ENCODE results near the gene AMFR. TPM values are rescaled to one million over a fixed set of nuclear protein-coding genes. Genes with fewer than 3 reads are reported as not detected.

Gene AMFR
- total and polyA plus RNA-seq, 2 donors = 34.6 to 52.4 TPM

- Histone ChIP-seq H3K36me3 (ENCODE audit: control insufficient read depth in 2 of 2, insufficient read depth in 2 of 2, low read length in 1 of 2) (no peaks in the 10 kb centered on the region), H3K4me3 (ENCODE audit: low read length in 2 of 2) (no peak overlapping the region), H3K4me1 (ENCODE audit: control insufficient read depth in 2 of 2, insufficient read depth in 2 of 2, low read length in 2 of 2) (no peaks in the 10 kb centered on the region), H3K9me3 (ENCODE audit: control insufficient read depth in 2 of 2, insufficient read depth in 1 of 2, low read length in 1 of 2) (no peaks in the 10 kb centered on the region), H3K27ac (ENCODE audit: low read depth in 1 of 2, low read length in 1 of 2) (no peak overlapping the region), H3K27me3 (ENCODE audit: control insufficient read depth in 2 of 2, insufficient read depth in 1 of 2, low read length in 1 of 2) (no peaks in the 10 kb centered on the region)
- DNase-seq (ENCODE audit: low read depth in 6 of 9, low spot score in 9 of 9) = no peak
- WGBS = 96% methylated on average over 11 of the region's 11 CpGs
Measured at GRCh38 chr16:56337131-56337857, 88.1 kb downstream of the AMFR start.

- no peak for DNase-seq (ENCODE audit: low read depth in 6 of 9, low spot score in 9 of 9)
Measured at GRCh38 chr16:56336711-56337110, 88.6 kb downstream of the AMFR start.

GRCh38 chr16:56336071-56336688 lies 89.2 kb downstream of the AMFR start:
- Histone ChIP-seq H3K9me3 (ENCODE audit: control insufficient read depth in 2 of 2, insufficient read depth in 1 of 2, low read length in 1 of 2) (no peaks in the 10 kb centered on the region), H3K4me1 (ENCODE audit: control insufficient read depth in 2 of 2, insufficient read depth in 2 of 2, low read length in 2 of 2) (no peaks in the 10 kb centered on the region), H3K27ac (ENCODE audit: low read depth in 1 of 2, low read length in 1 of 2) (no peak overlapping the region), H3K27me3 (ENCODE audit: control insufficient read depth in 2 of 2, insufficient read depth in 1 of 2, low read length in 1 of 2) (no peaks in the 10 kb centered on the region), H3K4me3 (ENCODE audit: low read length in 2 of 2) (no peak overlapping the region), H3K36me3 (ENCODE audit: control insufficient read depth in 2 of 2, insufficient read depth in 2 of 2, low read length in 1 of 2) (no peaks in the 10 kb centered on the region)
- DNase-seq (ENCODE audit: low read depth in 6 of 9, low spot score in 9 of 9) = no peak
- 93% methylated on average over 8 of the region's 8 CpGs for WGBS

More at GRCh38 chr16:56336711-56337110, 88.6 kb downstream of the AMFR start:
- Histone ChIP-seq H3K4me3 (ENCODE audit: low read length in 2 of 2) (no peak overlapping the region), H3K4me1 (ENCODE audit: control insufficient read depth in 2 of 2, insufficient read depth in 2 of 2, low read length in 2 of 2) (no peaks in the 10 kb centered on the region), H3K36me3 (ENCODE audit: control insufficient read depth in 2 of 2, insufficient read depth in 2 of 2, low read length in 1 of 2) (no peaks in the 10 kb centered on the region), H3K27ac (ENCODE audit: low read depth in 1 of 2, low read length in 1 of 2) (no peak overlapping the region), H3K27me3 (ENCODE audit: control insufficient read depth in 2 of 2, insufficient read depth in 1 of 2, low read length in 1 of 2) (no peaks in the 10 kb centered on the region), H3K9me3 (ENCODE audit: control insufficient read depth in 2 of 2, insufficient read depth in 1 of 2, low read length in 1 of 2) (no peaks in the 10 kb centered on the region)
- 95% methylated on average over 21 of the region's 21 CpGs for WGBS

DNA sequence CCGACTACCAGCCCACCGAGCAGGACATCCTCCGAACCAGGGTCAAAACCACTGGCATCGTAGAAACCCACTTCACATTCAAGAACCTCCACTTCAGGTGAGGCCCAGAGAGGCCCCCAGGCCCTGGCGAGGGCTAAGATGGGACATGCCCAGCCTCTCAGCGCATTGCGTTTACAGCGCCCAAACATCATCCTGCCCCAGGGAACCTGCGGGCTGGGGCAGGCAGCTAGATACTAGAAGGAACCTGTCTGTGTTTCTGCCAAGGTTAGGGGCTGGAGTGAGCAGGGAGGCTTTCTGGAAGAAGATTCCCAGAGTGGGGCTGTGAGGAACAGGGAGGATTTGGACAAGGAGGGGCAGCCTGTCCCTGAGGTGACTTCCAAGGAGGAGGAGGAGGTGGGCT lies 90.6 kb downstream of the AMFR start:
- no peak overlapping the region for H3K27ac ChIP-seq (ENCODE audit: low read depth in 1 of 2, low read length in 1 of 2)
- no peaks in the 10 kb centered on the region for H3K9me3 ChIP-seq (ENCODE audit: control insufficient read depth in 2 of 2, insufficient read depth in 1 of 2, low read length in 1 of 2)
- WGBS = 99% methylated on average over 9 of the region's 9 CpGs
- no peaks in the 10 kb centered on the region for H3K4me1 ChIP-seq (ENCODE audit: control insufficient read depth in 2 of 2, insufficient read depth in 2 of 2, low read length in 2 of 2)
- DNase-seq (ENCODE audit: low read depth in 6 of 9, low spot score in 9 of 9) = no peak
- H3K4me3 ChIP-seq (ENCODE audit: low read length in 2 of 2) = no peak overlapping the region
- no peaks in the 10 kb centered on the region for H3K36me3 ChIP-seq (ENCODE audit: control insufficient read depth in 2 of 2, insufficient read depth in 2 of 2, low read length in 1 of 2)
- no peaks in the 10 kb centered on the region for H3K27me3 ChIP-seq (ENCODE audit: control insufficient read depth in 2 of 2, insufficient read depth in 1 of 2, low read length in 1 of 2)

DNA sequence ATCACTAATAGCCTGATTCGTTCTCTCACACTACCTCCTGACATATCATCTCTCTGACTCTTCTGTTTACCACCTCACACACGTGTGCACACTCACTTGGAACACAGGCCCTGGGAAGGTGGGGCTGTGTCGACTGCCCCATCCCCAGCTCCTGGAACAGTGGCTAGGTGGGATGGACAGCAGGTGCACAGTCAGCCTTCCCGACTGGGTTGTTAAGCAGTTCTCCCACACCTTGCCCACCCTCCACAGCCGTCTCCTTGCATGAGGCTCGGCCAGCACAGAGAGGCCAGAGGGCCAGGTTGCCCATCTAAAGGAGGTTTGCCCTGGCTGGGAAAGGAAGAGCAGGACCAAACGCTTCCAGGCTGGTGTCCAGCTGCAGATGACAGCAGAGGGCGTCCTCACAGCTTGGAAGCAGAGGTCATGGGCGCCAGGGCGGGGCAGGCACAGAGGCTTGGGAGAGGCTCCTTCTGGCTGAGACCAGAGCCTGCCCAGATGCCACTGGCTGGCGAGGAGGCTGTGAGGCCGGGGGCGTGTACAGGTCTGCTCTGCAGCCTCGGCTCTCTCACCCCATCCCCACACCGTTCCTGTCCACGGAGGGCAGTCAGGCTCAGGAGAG lies 92.8 kb downstream of the AMFR start:
- Histone ChIP-seq H3K4me3 (ENCODE audit: low read length in 2 of 2) (no peak overlapping the region), H3K9me3 (ENCODE audit: control insufficient read depth in 2 of 2, insufficient read depth in 1 of 2, low read length in 1 of 2) (no peaks in the 10 kb centered on the region), H3K4me1 (ENCODE audit: control insufficient read depth in 2 of 2, insufficient read depth in 2 of 2, low read length in 2 of 2) (no peaks in the 10 kb centered on the region), H3K27me3 (ENCODE audit: control insufficient read depth in 2 of 2, insufficient read depth in 1 of 2, low read length in 1 of 2) (no peaks in the 10 kb centered on the region), H3K27ac (ENCODE audit: low read depth in 1 of 2, low read length in 1 of 2) (no peak overlapping the region), H3K36me3 (ENCODE audit: control insufficient read depth in 2 of 2, insufficient read depth in 2 of 2, low read length in 1 of 2) (no peaks in the 10 kb centered on the region)
- DNase-seq (ENCODE audit: low read depth in 6 of 9, low spot score in 9 of 9) = no peak
- 92% methylated on average over 16 of the region's 16 CpGs for WGBS

DNA sequence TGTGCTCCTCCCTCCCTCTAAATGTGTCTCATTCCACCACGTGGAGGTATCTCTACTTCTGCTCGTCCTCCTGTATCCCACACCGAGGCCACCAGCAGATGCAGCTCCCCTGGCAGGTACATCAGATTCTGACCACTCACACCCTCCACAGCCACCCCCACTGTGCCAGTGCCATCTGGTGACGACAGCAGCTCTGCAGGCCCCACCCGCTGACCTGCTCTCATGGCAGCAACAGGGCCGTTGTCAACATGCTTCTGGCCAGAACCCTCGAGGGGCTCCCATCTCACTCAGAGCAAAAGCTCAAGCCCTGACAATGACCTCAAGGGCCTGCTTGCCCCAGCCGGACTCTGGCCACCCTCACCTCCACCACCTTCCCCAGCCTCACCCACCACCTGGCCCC lies 93.4 kb downstream of the AMFR start:
- no peak for DNase-seq (ENCODE audit: low read depth in 6 of 9, low spot score in 9 of 9)
- 94% methylated on average over 8 of the region's 8 CpGs for WGBS
- H3K4me1 ChIP-seq (ENCODE audit: control insufficient read depth in 2 of 2, insufficient read depth in 2 of 2, low read length in 2 of 2) = no peaks in the 10 kb centered on the region
- no peak overlapping the region for H3K27ac ChIP-seq (ENCODE audit: low read depth in 1 of 2, low read length in 1 of 2)
- H3K27me3 ChIP-seq (ENCODE audit: control insufficient read depth in 2 of 2, insufficient read depth in 1 of 2, low read length in 1 of 2) = no peaks in the 10 kb centered on the region
- no peaks in the 10 kb centered on the region for H3K36me3 ChIP-seq (ENCODE audit: control insufficient read depth in 2 of 2, insufficient read depth in 2 of 2, low read length in 1 of 2)
- no peak overlapping the region for H3K4me3 ChIP-seq (ENCODE audit: low read length in 2 of 2)
- no peaks in the 10 kb centered on the region for H3K9me3 ChIP-seq (ENCODE audit: control insufficient read depth in 2 of 2, insufficient read depth in 1 of 2, low read length in 1 of 2)

- 95% methylated on average over 11 of the region's 11 CpGs for WGBS
- Histone ChIP-seq H3K4me1 (ENCODE audit: control insufficient read depth in 2 of 2, insufficient read depth in 2 of 2, low read length in 2 of 2) (no peaks in the 10 kb centered on the region), H3K4me3 (ENCODE audit: low read length in 2 of 2) (no peak overlapping the region), H3K36me3 (ENCODE audit: control insufficient read depth in 2 of 2, insufficient read depth in 2 of 2, low read length in 1 of 2) (no peaks in the 10 kb centered on the region), H3K9me3 (ENCODE audit: control insufficient read depth in 2 of 2, insufficient read depth in 1 of 2, low read length in 1 of 2) (no peaks in the 10 kb centered on the region), H3K27me3 (ENCODE audit: control insufficient read depth in 2 of 2, insufficient read depth in 1 of 2, low read length in 1 of 2) (no peaks in the 10 kb centered on the region), H3K27ac (ENCODE audit: low read depth in 1 of 2, low read length in 1 of 2) (no peak overlapping the region)
- no peak for DNase-seq (ENCODE audit: low read depth in 6 of 9, low spot score in 9 of 9)
Measured at GRCh38 chr16:56331399-56331798, 93.9 kb downstream of the AMFR start.

GRCh38 chr16:56330476-56330875 lies 94.9 kb downstream of the AMFR start:
- no peaks in the 10 kb centered on the region for H3K36me3 ChIP-seq (ENCODE audit: control insufficient read depth in 2 of 2, insufficient read depth in 2 of 2, low read length in 1 of 2)
- H3K27me3 ChIP-seq (ENCODE audit: control insufficient read depth in 2 of 2, insufficient read depth in 1 of 2, low read length in 1 of 2) = no peaks in the 10 kb centered on the region
- H3K9me3 ChIP-seq (ENCODE audit: control insufficient read depth in 2 of 2, insufficient read depth in 1 of 2, low read length in 1 of 2) = no peaks in the 10 kb centered on the region
- H3K27ac ChIP-seq (ENCODE audit: low read depth in 1 of 2, low read length in 1 of 2) = no peak overlapping the region
- 90% methylated on average over 4 of the region's 4 CpGs for WGBS
- H3K4me1 ChIP-seq (ENCODE audit: control insufficient read depth in 2 of 2, insufficient read depth in 2 of 2, low read length in 2 of 2) = no peaks in the 10 kb centered on the region
- no peak overlapping the region for H3K4me3 ChIP-seq (ENCODE audit: low read length in 2 of 2)
- no peak for DNase-seq (ENCODE audit: low read depth in 6 of 9, low spot score in 9 of 9)

DNA sequence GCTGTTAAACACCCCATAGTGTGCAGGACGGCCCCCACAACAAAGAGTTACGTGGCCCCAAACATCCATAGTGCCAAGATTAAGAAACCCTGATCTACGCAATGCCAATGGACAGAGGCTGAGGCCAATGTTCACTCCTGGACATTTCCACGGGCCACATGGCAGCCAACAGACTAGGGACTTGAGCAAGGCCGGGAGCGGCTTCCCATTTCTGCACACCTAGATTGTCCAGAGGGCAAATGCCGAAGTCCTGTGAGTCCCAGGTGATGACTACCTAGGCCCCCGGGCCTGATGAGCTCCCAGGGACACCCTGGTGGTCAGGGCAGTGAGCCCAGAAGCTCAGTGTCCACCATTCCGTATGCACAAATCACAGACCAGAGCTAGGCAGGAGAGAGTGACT lies 95.5 kb downstream of the AMFR start:
- DNase-seq (ENCODE audit: low read depth in 6 of 9, low spot score in 9 of 9) = no peak
- Histone ChIP-seq H3K4me3 (ENCODE audit: low read length in 2 of 2) (no peak overlapping the region), H3K27ac (ENCODE audit: low read depth in 1 of 2, low read length in 1 of 2) (no peak overlapping the region), H3K9me3 (ENCODE audit: control insufficient read depth in 2 of 2, insufficient read depth in 1 of 2, low read length in 1 of 2) (no peaks in the 10 kb centered on the region), H3K27me3 (ENCODE audit: control insufficient read depth in 2 of 2, insufficient read depth in 1 of 2, low read length in 1 of 2) (no peaks in the 10 kb centered on the region), H3K4me1 (ENCODE audit: control insufficient read depth in 2 of 2, insufficient read depth in 2 of 2, low read length in 2 of 2) (no peaks in the 10 kb centered on the region), H3K36me3 (ENCODE audit: control insufficient read depth in 2 of 2, insufficient read depth in 2 of 2, low read length in 1 of 2) (no peaks in the 10 kb centered on the region)
- 94% methylated on average over 9 of the region's 9 CpGs for WGBS
